ENCODE measurements around the gene SNX5.

The SNX5 gene

DNA sequence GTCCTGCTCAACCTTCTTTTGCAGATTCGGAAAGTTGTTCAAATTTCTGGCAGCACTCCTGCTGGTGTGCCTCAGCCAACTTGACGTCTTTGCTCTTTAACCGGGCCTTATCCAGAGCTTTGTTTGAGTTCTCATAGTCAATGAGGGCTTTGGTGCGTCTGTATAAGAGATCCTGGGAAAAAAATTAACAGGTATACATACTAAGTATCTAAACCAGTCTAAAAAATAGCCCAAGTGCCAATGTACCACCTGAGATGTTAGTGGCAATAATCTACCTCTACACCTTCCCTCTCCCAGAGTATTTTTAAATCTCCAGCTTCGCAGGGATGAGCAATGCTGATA, 21.1 kb downstream of the SNX5 start:
- intact Hi-C loops (cut with micrococcal nuclease): loop anchor here (10.0 kb wide), 1 partner anchor 47 kb away; no protein-coding TSS in a partner anchor
- Mint-ChIP-seq H3K4me3 (no peak overlapping the region), H3K27ac (no peak overlapping the region), H3K36me3 (ENCODE audit: low read depth) (peaks cover 98% of the 10 kb centered on the region), H3K27me3 (no peaks in the 10 kb centered on the region), H3K9me3 (no peaks in the 10 kb centered on the region), H3K4me1 (ENCODE audit: low read depth) (peaks cover 32% of the 10 kb centered on the region)

DNA sequence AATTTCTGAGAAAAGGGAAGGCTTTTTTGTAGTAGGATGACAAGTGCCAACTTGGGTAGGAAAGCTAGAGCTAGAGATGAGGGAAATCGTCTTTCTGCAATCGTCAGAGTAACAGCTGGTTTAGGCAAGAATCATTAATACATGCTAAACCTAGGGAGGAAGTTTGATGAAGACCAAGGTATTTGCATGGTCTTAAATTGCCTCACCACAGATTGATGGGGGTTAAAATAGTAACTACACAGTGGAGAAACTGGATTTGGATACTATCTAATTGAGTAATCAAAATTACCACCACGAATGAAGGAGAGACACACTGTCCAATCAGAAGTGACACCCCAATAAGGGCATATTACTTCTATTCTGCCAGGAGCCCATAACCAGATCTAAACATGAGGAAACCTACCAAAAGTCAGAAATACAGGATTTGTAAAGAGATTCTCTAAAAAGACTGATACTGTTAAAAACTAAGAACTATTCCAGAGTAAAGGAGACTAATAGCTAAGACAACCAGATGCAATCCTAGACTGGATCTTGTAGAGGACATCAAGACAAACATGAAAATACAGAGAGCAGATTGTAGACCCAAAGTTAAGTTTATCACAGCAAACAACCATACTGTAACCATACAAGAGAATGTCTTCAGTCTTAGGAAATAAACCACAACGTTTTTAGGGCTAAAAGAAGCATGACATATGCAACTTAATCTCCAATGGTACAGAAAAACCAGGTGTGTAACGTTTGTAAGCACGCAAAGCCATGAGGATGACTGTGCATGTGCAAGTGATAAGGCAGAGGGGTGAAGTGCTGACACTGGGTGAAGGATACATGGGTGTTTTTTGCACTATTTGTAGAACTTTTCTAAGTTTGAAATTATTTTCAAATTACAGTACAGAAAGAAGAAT, 21.8 kb downstream of the SNX5 start:
- H3K4me3 Mint-ChIP-seq: no peak overlapping the region

DNA sequence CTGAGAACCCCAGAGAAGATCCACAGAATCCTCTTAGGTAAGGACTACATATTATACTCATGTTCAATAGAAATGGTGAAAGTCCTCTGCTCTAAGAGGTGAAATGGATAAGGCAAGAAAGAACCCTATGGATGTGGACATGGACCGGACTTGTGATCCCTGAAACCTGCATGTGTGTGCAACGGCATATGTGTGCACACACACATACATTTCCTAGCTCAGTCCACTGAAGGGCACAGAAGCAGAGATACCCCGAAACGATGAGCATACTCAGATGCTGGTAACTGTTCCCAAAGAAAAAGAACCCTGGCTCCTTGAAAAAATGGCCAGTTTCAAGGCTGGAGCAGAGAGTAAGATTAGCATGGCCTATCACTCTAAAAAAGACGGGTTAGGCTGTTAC, 22.6 kb downstream of the SNX5 start:
- intact Hi-C loops (cut with micrococcal nuclease): loop anchor here (10.0 kb wide), 1 partner anchor 49 kb away; no protein-coding TSS in a partner anchor
- H3K36me3 Mint-ChIP-seq (ENCODE audit: low read depth): peaks cover 98% of the 10 kb centered on the region
- no peaks in the 10 kb centered on the region for H3K9me3 Mint-ChIP-seq
- no peak overlapping the region for H3K27ac Mint-ChIP-seq
- no peaks in the 10 kb centered on the region for H3K27me3 Mint-ChIP-seq
- H3K4me1 Mint-ChIP-seq (ENCODE audit: low read depth): peaks cover 43% of the 10 kb centered on the region
- H3K4me3 Mint-ChIP-seq: no peak overlapping the region

More for the DNA sequence above, 21.8 kb downstream of the SNX5 start:
- intact Hi-C loops (cut with micrococcal nuclease): loop anchor here (10.0 kb wide), 1 partner anchor 48 kb away; no protein-coding TSS in a partner anchor
- H3K4me1 Mint-ChIP-seq (ENCODE audit: low read depth): peaks cover 35% of the 10 kb centered on the region
- no peaks in the 10 kb centered on the region for H3K9me3 Mint-ChIP-seq
- no peaks in the 10 kb centered on the region for H3K27me3 Mint-ChIP-seq
- H3K36me3 Mint-ChIP-seq (ENCODE audit: low read depth): peaks cover 98% of the 10 kb centered on the region
- H3K27ac Mint-ChIP-seq: no peak overlapping the region

DNA sequence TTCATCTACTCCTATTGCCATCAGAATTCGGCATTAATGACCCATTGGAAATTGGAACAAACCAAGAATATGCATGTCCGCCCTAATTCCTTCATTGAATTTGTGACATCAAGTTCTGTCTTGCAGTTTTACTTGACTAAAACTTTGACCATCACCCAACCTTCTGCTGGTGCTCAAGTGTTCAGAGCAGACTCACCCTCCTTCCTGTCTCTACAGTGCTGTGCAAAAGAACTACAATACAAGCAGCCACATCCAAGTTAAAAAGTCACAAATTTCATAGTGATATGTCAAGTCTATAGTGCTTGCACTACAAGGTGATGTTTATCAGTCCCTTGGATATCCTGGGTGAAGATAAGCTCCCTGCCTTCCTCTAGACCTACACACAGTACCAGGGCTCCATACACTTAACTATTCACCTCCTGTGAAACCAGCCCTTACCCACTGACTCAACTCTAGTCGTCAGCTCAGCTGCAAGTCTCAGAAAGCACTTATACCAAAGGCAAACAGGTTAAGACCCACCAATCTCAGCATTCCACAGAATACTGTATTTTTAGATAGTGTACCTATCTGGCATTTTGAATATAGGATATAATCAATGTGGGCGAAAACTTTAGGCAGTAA, 23.6 kb downstream of the SNX5 start:
- Mint-ChIP-seq H3K27me3 (no peaks in the 10 kb centered on the region), H3K36me3 (ENCODE audit: low read depth) (peaks cover 98% of the 10 kb centered on the region), H3K27ac (peak overlapping the region; percentile 31), H3K4me1 (ENCODE audit: low read depth) (peaks cover 54% of the 10 kb centered on the region), H3K4me3 (no peak overlapping the region), H3K9me3 (no peaks in the 10 kb centered on the region)
- intact Hi-C loops (cut with micrococcal nuclease): loop anchor here (10.0 kb wide), 1 partner anchor 50 kb away; no protein-coding TSS in a partner anchor

DNA sequence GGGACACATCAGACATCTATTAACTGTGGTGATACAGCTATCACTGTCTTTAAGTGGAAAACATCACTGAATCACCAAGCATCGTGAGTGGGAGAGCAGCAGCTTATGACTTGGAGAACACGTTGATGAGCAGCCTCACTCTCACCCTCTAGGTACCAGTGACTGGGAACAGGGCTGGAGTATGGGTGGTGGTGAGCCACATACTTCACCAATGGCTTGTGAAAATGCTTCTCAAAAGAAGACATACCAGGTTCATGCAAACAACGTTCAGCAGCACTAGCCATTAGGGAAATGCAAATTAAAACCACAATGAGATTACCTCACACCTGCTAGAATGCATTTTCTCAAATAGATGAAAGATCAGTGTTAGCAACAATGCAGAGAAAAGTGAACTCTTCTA, 25.3 kb downstream of the SNX5 start:
- Mint-ChIP-seq H3K4me3 (peak overlapping the region; percentile 30), H3K4me1 (ENCODE audit: low read depth) (peaks cover 64% of the 10 kb centered on the region), H3K36me3 (ENCODE audit: low read depth) (peaks cover 82% of the 10 kb centered on the region), H3K9me3 (no peaks in the 10 kb centered on the region), H3K27me3 (no peaks in the 10 kb centered on the region), H3K27ac (peak overlapping the region; percentile 31)
- intact Hi-C loops (cut with micrococcal nuclease): loop anchor here (10.0 kb wide), 1 partner anchor 51 kb away; no protein-coding TSS in a partner anchor

DNA sequence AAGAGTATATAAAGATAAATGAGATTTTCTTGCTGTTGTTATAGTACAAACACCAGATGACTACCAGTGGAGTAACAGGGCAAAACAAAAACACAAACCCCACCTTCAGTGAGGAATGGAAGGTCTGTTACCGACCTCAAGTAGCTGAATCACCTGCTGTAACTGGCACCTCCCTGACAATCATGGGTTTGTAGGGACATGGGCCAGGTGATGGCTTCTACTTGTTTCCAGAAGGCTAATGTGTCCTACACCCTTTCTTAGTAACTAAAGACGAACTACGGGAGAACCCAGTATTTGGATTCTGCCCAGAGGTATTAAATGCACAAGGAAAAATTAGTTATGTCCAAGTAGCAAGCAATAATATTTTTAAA, 26.8 kb downstream of the SNX5 start:
- Mint-ChIP-seq H3K4me1 (ENCODE audit: low read depth) (peaks cover 64% of the 10 kb centered on the region), H3K27me3 (no peaks in the 10 kb centered on the region), H3K4me3 (no peak overlapping the region), H3K27ac (no peak overlapping the region), H3K9me3 (no peaks in the 10 kb centered on the region), H3K36me3 (ENCODE audit: low read depth) (peaks cover 66% of the 10 kb centered on the region)
- intact Hi-C loops (cut with micrococcal nuclease): loop anchor here (10.0 kb wide), 1 partner anchor 53 kb away; no protein-coding TSS in a partner anchor

DNA sequence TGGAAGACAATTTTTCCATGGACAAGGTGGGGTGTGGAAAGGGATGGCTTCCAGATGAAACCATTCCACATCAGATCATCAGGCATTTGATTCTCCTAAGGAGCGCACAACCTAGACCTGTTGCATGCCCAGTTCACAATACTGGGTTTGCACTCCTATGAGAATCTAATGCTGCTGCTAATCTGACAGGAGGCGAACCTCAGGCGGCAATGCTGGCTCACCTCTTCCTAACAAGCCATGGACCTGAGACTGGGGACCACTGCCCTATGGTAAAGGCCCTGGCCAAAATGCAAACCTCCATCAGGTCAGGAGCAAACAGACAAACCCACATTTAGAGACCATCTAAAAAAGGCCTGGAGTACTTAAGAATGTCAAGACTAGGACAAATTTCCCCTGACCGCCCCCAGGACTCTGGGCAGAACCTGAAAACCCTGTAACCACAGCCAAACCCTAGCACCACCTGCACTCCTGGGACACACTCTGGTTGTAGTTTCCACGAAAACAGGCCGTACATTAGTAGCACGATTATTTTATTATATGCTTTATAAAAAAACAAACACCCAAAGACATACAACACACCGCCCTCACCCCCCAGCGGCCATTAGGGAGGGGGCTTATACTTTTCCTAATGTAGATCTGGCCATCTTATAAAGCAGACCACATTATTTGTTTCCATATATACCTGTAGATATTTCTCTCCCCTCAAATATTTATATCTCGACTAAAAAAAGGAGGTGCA, 27.3 kb downstream of the SNX5 start:
- Mint-ChIP-seq H3K4me1 (ENCODE audit: low read depth) (peaks cover 64% of the 10 kb centered on the region), H3K27me3 (no peaks in the 10 kb centered on the region), H3K9me3 (no peaks in the 10 kb centered on the region), H3K36me3 (ENCODE audit: low read depth) (peaks cover 61% of the 10 kb centered on the region), H3K27ac (no peak overlapping the region), H3K4me3 (no peak overlapping the region)
- intact Hi-C loops (cut with micrococcal nuclease): loop anchor here (10.0 kb wide), 1 partner anchor 54 kb away; no protein-coding TSS in a partner anchor

DNA sequence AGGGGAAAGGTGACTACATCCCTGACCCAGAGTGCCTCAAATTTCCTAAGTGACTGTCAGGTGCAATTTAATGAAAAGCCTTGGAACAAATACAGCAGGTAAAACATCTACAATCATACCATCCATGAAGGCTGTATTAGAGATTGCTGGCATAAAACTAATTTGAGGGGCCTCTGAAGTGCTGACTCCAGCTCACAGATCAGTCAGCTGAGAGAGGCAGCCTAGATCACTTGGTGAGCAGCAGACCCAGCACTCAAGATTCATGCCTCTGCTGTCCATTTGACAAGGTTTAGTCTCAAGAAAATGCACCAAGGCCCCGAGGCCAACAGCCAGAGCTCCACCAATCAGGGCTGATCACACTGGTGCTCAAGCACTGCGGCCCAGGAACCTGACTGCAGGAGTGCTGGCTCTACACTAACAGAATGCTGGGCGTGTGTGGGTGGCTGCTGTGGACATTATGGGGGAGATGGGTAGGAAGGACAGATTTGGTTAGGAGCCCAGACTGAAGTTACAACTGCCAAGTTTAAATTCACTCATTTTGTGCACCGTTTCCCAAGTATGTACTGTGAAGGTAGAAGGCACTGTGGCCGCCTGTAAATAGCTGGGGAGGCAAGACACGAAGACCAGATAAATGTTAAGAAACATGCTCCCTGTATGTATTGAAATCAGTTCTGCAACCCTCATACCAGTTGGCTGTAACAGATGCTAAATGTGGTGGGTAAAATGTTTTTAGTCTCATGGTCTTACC, 28.2 kb downstream of the SNX5 start:
- no peaks in the 10 kb centered on the region for H3K27me3 Mint-ChIP-seq
- H3K4me1 Mint-ChIP-seq (ENCODE audit: low read depth): peaks cover 64% of the 10 kb centered on the region
- H3K4me3 Mint-ChIP-seq: no peak overlapping the region
- no peaks in the 10 kb centered on the region for H3K9me3 Mint-ChIP-seq
- intact Hi-C loops (cut with micrococcal nuclease): loop anchor here (10.0 kb wide), 1 partner anchor 54 kb away; no protein-coding TSS in a partner anchor
- H3K27ac Mint-ChIP-seq: peak overlapping the region; percentile 45
- H3K36me3 Mint-ChIP-seq (ENCODE audit: low read depth): peaks cover 52% of the 10 kb centered on the region

DNA sequence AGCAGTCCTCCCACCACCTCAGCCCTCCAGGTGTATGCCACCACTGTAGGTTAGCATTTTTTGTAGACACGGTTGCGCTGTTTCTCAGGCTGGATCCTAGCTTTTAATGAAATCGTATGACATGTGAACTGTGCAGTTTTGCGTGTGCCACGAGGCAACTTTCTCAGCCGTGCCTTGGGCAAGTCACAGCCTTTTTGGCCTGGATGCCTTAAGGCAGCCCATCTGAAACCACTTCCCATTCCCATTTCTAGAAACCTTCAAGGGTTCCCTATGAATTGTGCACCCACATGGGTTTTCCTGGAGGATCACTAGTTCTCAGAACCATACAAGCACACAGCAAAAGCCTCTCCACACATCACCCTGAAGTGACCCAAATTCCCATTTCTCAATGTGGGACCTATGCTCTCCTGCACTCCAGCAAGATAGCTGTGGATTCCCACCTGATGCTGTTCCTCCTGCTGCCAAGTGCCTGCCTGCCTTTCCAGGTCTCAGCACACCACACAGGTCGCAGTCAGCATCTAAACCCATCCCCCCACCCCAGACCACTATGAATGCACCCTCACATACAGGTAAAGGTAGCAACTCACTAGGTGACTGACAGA, 28.9 kb downstream of the SNX5 start:
- Mint-ChIP-seq H3K27ac (no peak overlapping the region), H3K4me1 (ENCODE audit: low read depth) (peaks cover 58% of the 10 kb centered on the region)
- intact Hi-C loops (cut with micrococcal nuclease): loop anchor here (10.0 kb wide), 1 partner anchor 55 kb away; no protein-coding TSS in a partner anchor

DNA sequence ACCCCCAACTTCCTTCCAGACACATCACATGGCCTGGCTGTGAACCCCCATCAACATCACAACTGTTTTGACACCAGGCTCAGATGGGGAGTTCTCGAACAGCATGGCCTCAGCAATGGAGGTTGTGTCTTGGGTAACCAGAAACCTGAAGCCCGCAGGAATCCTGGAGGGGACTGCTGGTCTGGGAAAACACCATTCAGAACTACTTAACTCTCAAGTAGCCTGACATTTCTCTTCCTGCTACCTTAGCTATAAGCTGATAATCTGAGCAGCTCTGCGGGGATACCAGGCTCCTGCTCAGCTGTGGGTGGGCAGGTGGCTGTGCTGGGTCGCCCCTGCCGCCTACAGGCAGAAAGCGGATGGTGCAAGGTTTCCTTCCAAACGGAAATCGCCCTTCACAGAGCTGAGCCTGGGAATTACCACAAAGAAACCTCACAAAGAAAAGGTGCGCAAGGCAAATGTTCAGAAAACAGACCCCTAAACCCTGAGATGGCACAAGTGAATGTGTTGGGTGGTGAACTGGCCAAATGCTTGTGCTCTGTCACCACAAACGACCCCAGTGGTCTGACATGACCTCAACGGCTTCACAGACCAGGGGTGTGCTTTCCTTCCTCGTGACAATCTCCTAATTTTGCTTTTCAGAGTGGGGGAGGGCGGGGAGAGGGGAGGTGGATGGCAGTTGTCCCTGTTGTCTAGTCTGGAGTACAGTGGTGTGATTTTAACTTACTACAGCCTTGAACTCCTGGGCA, 29.5 kb downstream of the SNX5 start:
- peaks cover 39% of the 10 kb centered on the region for H3K36me3 Mint-ChIP-seq (ENCODE audit: low read depth)
- H3K4me1 Mint-ChIP-seq (ENCODE audit: low read depth): peaks cover 51% of the 10 kb centered on the region
- H3K27ac Mint-ChIP-seq: no peak overlapping the region
- no peaks in the 10 kb centered on the region for H3K27me3 Mint-ChIP-seq
- intact Hi-C loops (cut with micrococcal nuclease): no loop called here
- no peak overlapping the region for H3K4me3 Mint-ChIP-seq
- H3K9me3 Mint-ChIP-seq: no peaks in the 10 kb centered on the region

More for the DNA sequence above, 28.9 kb downstream of the SNX5 start:
- Mint-ChIP-seq H3K36me3 (ENCODE audit: low read depth) (peaks cover 45% of the 10 kb centered on the region), H3K4me3 (no peak overlapping the region), H3K27me3 (no peaks in the 10 kb centered on the region), H3K9me3 (no peaks in the 10 kb centered on the region)

DNA sequence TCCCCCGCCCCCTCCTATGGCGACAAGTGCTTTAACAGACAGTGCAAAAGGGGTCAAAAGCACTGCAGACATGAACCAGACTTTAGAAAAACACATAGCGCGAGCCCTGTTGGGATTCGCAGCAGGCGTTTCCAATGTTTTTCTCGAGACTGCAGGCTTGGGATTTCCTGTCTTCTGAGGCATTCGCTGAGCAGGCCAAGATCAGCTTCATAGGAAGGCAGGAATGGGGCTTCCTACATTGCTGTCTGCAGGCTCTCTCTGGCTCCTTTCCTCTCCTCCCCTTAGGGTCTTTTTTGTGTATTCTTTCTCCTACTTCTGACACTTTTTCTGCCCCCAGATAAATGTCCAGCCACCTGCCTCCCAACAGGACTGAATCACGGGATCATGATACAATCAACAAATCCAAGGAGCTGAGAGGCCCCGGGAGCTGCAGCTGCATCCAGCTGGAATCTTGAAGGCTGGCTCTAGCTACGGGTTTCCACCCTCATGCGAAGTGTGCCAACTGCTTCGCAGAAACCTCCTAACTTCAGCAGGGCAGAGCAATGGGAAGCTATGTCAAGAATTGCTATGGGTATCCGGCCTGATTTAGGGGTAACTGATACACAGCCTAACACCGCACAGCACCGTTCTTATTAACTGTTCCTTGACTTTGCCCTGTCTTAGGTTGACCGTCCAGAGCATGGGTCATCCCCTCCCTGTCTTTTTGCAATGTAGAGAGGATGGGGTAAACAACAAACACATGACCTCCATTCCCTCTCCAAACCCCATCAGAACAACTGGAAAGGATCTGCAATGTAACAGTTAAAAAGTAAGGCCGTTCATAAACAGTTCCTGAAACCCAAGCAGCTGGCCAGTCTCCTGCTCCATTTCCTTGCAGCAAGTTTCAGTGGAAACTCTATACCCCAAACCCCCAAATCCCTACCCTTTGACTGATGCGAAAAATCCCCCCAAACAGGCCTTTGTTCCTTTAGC, 31.5 kb downstream of the SNX5 start:
- peaks cover 3% of the 10 kb centered on the region for H3K27me3 Mint-ChIP-seq
- peaks cover 34% of the 10 kb centered on the region for H3K4me1 Mint-ChIP-seq (ENCODE audit: low read depth)
- H3K27ac Mint-ChIP-seq: no peak overlapping the region
- intact Hi-C loops (cut with micrococcal nuclease): no loop called here
- no peak overlapping the region for H3K4me3 Mint-ChIP-seq
- H3K36me3 Mint-ChIP-seq (ENCODE audit: low read depth): peaks cover 19% of the 10 kb centered on the region
- H3K9me3 Mint-ChIP-seq: no peaks in the 10 kb centered on the region

Data from dendritic cell treated with granulocyte-macrophage colony-stimulating factor and Interleukin-4, amounts not matched to agents 40 ng/mL and 50 ng/mL, for 4 days (primary cell).